WTC11 (cell line): ENCODE measurements around the gene PHLPP1. TPM values are rescaled to one million over a fixed set of nuclear protein-coding genes. Genes with fewer than 3 reads are reported as not detected.

Source experiments
- ATAC-seq: fragments of 200-7000 bp; cut with Tn5 transposase; 2 replicates; pipeline ENCODE4 v1.10.0; 2021; ENCODE audit warnings: mild to moderate bottlenecking, moderate library complexity
- CTCF ChIA-PET: fragments of 300-600 bp; sonication (Branson Sonifier 250); formaldehyde crosslinking; loops from one replicate; lab custom pipeline; 2021; ENCODE audit warnings: antibody characterized with exemption; lab: Charles Lee
- POLR2A ChIA-PET: fragments of 350-600 bp; sonication (Branson Sonifier 250); formaldehyde crosslinking; loops from one replicate; lab custom pipeline; 2021; ENCODE audit warnings: antibody characterized with exemption; lab: Charles Lee
- DNase-seq: peaks from one replicate; pipeline ENCODE4 v3.0.0; 2021; ENCODE audit warnings: low spot score
- H3K27ac Mint-ChIP-seq: 2 replicates; pipeline ENCODE4 v1.8.0; 2021; ENCODE audit warnings: mixed read lengths
- H3K27me3 Mint-ChIP-seq: 2 replicates; pipeline ENCODE4 v1.8.0; 2021; ENCODE audit warnings: low read depth, mild to moderate bottlenecking, moderate library complexity, mixed read lengths
- H3K36me3 Mint-ChIP-seq: 2 replicates; pipeline ENCODE4 v1.8.0; 2021; ENCODE audit warnings: mixed read lengths
- H3K4me1 Mint-ChIP-seq: 2 replicates; pipeline ENCODE4 v1.8.0; 2022; ENCODE audit warnings: mixed read lengths
- H3K4me3 Mint-ChIP-seq: 2 replicates; pipeline ENCODE4 v1.8.0; 2021; ENCODE audit warnings: mild to moderate bottlenecking, moderate library complexity, mixed read lengths
- H3K9me3 Mint-ChIP-seq: 2 replicates; pipeline ENCODE4 v1.8.0; 2021; ENCODE audit warnings: mixed read lengths
- CREB1 ChIP-seq: sonication (generic); formaldehyde crosslinking; IDR thresholded peaks from 2 replicates; pipeline ENCODE4 v1.8.0; 2023; ENCODE audit warnings: mild to moderate bottlenecking, missing genetic modification reagents
- E2F4 ChIP-seq: sonication (generic); formaldehyde crosslinking; IDR thresholded peaks from 2 replicates; pipeline ENCODE4 v1.8.1; 2022; ENCODE audit warnings: low read depth, mild to moderate bottlenecking, moderate library complexity, missing genetic modification reagents, borderline replicate concordance
- FOXK1 ChIP-seq: sonication (generic); formaldehyde crosslinking; IDR thresholded peaks from 2 replicates; pipeline ENCODE4 v1.8.0; 2022; ENCODE audit warnings: mild to moderate bottlenecking, moderate library complexity, missing genetic modification reagents
- FOXP4 ChIP-seq: sonication (generic); formaldehyde crosslinking; IDR thresholded peaks from 2 replicates; pipeline ENCODE4 v1.8.0; 2022; ENCODE audit warnings: mild to moderate bottlenecking, missing genetic modification reagents
- GTF2I ChIP-seq: fragments of 250-450 bp; sonication (Bioruptor Pico); conservative IDR thresholded peaks from 2 replicates; pipeline ENCODE4 v1.4.0; 2021; ENCODE audit warnings: mild to moderate bottlenecking
- HMGXB4 ChIP-seq: sonication (generic); formaldehyde crosslinking; IDR thresholded peaks from 2 replicates; pipeline ENCODE4 v1.8.1; 2023; ENCODE audit warnings: mild to moderate bottlenecking, moderate library complexity, missing genetic modification reagents
- IRF2 ChIP-seq: sonication (generic); formaldehyde crosslinking; IDR thresholded peaks from 2 replicates; pipeline ENCODE4 v1.8.0; 2022; ENCODE audit warnings: low read depth, missing genetic modification reagents, borderline replicate concordance
- JUN ChIP-seq: sonication (generic); formaldehyde crosslinking; IDR thresholded peaks from 2 replicates; pipeline ENCODE4 v1.8.0; 2023; ENCODE audit warnings: mild to moderate bottlenecking, missing genetic modification reagents
- MXD4 ChIP-seq: fragments of 250-450 bp; sonication (Bioruptor Pico); IDR thresholded peaks from 2 replicates; pipeline ENCODE4 v1.8.0; 2021; ENCODE audit warnings: mild to moderate bottlenecking, moderate library complexity, borderline replicate concordance
- PRDM15 ChIP-seq: sonication (generic); formaldehyde crosslinking; IDR thresholded peaks from 2 replicates; pipeline ENCODE4 v1.8.0; 2022; ENCODE audit warnings: missing genetic modification reagents
- RORB ChIP-seq: fragments of 250-450 bp; sonication (Bioruptor Pico); IDR thresholded peaks from 2 replicates; pipeline ENCODE4 v1.9.0; 2021; ENCODE audit warnings: mild to moderate bottlenecking
- SMAD4 ChIP-seq: sonication (generic); formaldehyde crosslinking; IDR thresholded peaks from 2 replicates; pipeline ENCODE4 v1.8.0; 2022; ENCODE audit warnings: mild to moderate bottlenecking, missing genetic modification reagents
- SP1 ChIP-seq: sonication (generic); formaldehyde crosslinking; conservative IDR thresholded peaks from 2 replicates; pipeline ENCODE4 v1.8.1; 2022; ENCODE audit warnings: missing genetic modification reagents
- TP53 ChIP-seq: sonication (generic); formaldehyde crosslinking; IDR thresholded peaks from 2 replicates; pipeline ENCODE4 v1.8.1; 2023; ENCODE audit warnings: mild to moderate bottlenecking, missing genetic modification reagents
- ZNF232 ChIP-seq: sonication (generic); formaldehyde crosslinking; IDR thresholded peaks from 2 replicates; pipeline ENCODE4 v1.8.0; 2022; ENCODE audit warnings: mild to moderate bottlenecking, missing genetic modification reagents
- total RNA-seq: library from RNA; stranded (reverse); gene quantifications from 3 replicates; pipeline ENCODE4 v1.2.3, GENCODE V29; 2021
- TF ChIP-seq, protein P1 (sequence below): sonication (generic); formaldehyde crosslinking; IDR thresholded peaks from 2 replicates; pipeline ENCODE4 v1.8.0; 2022; ENCODE audit warnings: mild to moderate bottlenecking, missing genetic modification reagents
- TF ChIP-seq, protein P2 (sequence below): fragments of 250-450 bp; sonication (Bioruptor Pico); IDR thresholded peaks from 2 replicates; pipeline ENCODE4 v1.9.0; 2021; ENCODE audit warnings: moderate library complexity, mild to moderate bottlenecking, inconsistent platforms, borderline replicate concordance

PHLPP1 gene
- total RNA-seq, 1 experiment from 2014 or later, result 52.0 TPM

- TF ChIP-seq PRDM15 (no peak), MXD4 (CRISPR knock-in tag) (no peak), E2F4 (no peak), FOXP4 (CRISPR knock-in tag) (no peak), JUN (no peak), CREB1 (no peak)
- TF ChIP-seq, protein P1, sequence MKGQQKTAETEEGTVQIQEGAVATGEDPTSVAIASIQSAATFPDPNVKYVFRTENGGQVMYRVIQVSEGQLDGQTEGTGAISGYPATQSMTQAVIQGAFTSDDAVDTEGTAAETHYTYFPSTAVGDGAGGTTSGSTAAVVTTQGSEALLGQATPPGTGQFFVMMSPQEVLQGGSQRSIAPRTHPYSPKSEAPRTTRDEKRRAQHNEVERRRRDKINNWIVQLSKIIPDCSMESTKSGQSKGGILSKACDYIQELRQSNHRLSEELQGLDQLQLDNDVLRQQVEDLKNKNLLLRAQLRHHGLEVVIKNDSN, result no peak
These were observed 2.8 kb downstream of the PHLPP1 start (continued) for GRCh38 chr18:62717925-62718800.

DNA sequence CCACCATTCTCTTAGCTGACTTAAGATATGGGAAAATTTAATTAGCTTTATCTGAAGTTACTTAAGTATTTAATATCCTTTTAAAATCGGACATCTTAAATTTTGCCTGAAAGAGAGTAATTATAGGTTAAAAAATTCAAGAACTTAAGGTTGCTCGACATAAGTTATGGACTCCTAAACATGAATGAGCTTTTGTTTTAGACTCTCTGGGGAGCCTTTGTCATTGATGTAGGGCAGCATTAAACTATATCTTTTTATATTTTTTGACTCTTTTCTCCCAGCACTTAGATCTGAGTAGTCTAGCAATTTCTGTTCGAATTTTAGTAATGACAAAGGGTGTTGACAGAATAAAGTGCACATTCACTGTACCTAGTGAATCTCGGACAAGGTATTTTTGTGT is 4.7 kb downstream of the PHLPP1 start:
- CTCF ChIA-PET, result interaction anchor here (0.5 kb wide), 1 partner anchor 20 kb away, joined by 3 read pairs; no protein-coding TSS in a partner anchor
- POLR2A ChIA-PET, result no interaction called here
- Mint-ChIP-seq H3K4me1 (peaks cover 64% of the 10 kb centered on the region), H3K4me3 (peak overlapping the region; percentile 91), H3K36me3 (peaks cover 4% of the 10 kb centered on the region; the same call in 1 of the 2 replicates), H3K9me3 (no peaks in the 10 kb centered on the region), H3K27ac (peak overlapping the region; percentile 69), H3K27me3 (no peaks in the 10 kb centered on the region)
- TF ChIP-seq RORB (CRISPR knock-in tag) (no peak), FOXK1 (no peak), HMGXB4 (CRISPR knock-in tag) (no peak), ZNF232 (CRISPR knock-in tag) (no peak), SMAD4 (no peak), IRF2 (no peak), GTF2I (CRISPR knock-in tag) (no peak), TP53 (no peak), SP1 (CRISPR knock-in tag) (no peak)
- TF ChIP-seq, protein P2, sequence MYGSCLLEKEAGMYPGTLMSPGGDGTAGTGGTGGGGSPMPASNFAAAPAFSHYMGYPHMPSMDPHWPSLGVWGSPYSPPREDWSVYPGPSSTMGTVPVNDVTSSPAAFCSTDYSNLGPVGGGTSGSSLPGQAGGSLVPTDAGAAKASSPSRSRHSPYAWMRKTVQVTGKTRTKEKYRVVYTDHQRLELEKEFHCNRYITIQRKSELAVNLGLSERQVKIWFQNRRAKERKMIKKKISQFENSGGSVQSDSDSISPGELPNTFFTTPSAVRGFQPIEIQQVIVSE (CRISPR knock-in tag), result no peak
- ATAC-seq (no peak), DNase-seq (no peak)
